ENCODE measurements around the gene JAG1. TPM values are rescaled to one million over a fixed set of nuclear protein-coding genes. Genes with fewer than 3 reads are reported as not detected.

Gene JAG1
- polyA plus RNA-seq (9.0 and 10.2 TPM in 2 replicates), polyA minus RNA-seq (19.9 and 23.1 TPM in 2 replicates)

- Histone ChIP-seq H3K27me3 (ENCODE audit: insufficient read depth, low read depth, low read length) (peaks cover 38% of the 10 kb centered on the region), H3K9me2 (ENCODE audit: insufficient read depth, low read length) (no peaks in the 10 kb centered on the region), H4K20me1 (ENCODE audit: insufficient read depth) (no peaks in the 10 kb centered on the region), H3K79me2 (replicated peaks; ENCODE audit: insufficient read depth, low read length) (peaks cover 21% of the 10 kb centered on the region), H3K4me2 (ENCODE audit: low read length) (peak within 1 kb of the TSS; percentile 73), H3K4me3 (ENCODE audit: low read length) (peak within 1 kb of the TSS; percentile 86), H3F3A (ENCODE audit: insufficient read depth, low read length, poor library complexity, severe bottlenecking) (no peaks in the 10 kb centered on the region), H2AFZ (ENCODE audit: low read depth, low read length) (peak within 1 kb of the TSS; percentile 48), H3K9ac (ENCODE audit: low read length) (peak within 1 kb of the TSS; percentile 61), H3K27ac (ENCODE audit: low read length) (peak within 1 kb of the TSS; percentile 24), H3K9me3 (ENCODE audit: low read length) (no peaks in the 10 kb centered on the region), H3K36me3 (ENCODE audit: insufficient read depth, low read length) (no peaks in the 10 kb centered on the region)
- TF ChIP-seq POLR2AphosphoS5 (IDR thresholded peaks at IDR 0.05), result peak; percentile 57
- no peak for TF ChIP-seq TAF1 (IDR thresholded peaks at IDR 0.05; ENCODE audit: low read depth)
- peak; percentile 21 for TF ChIP-seq RAD21 (conservative IDR thresholded peaks at IDR 0.05)
- TF ChIP-seq EP300 (conservative IDR thresholded peaks at IDR 0.05; ENCODE audit: poor library complexity, severe bottlenecking), result no peak
Observed at GRCh38 chr20:10673842-10674683, at the start of gene JAG1. Gene JAG1 (minus strand): TSS chr20:10673999. CDS start chr20:10673530, 469 bp downstream.

GRCh38 chr20:10721976-10722375, 48.2 kb upstream of the JAG1 start:
- Histone ChIP-seq H3K4me3 (ENCODE audit: low read length) (no peak overlapping the region), H3K4me2 (ENCODE audit: low read length) (no peak overlapping the region), H4K20me1 (ENCODE audit: insufficient read depth) (no peaks in the 10 kb centered on the region), H3K27me3 (ENCODE audit: insufficient read depth, low read depth, low read length) (no peaks in the 10 kb centered on the region), H3K36me3 (ENCODE audit: insufficient read depth, low read length) (no peaks in the 10 kb centered on the region), H3F3A (ENCODE audit: insufficient read depth, low read length, poor library complexity, severe bottlenecking) (no peaks in the 10 kb centered on the region), H3K27ac (ENCODE audit: low read length) (no peak overlapping the region), H3K79me2 (replicated peaks; ENCODE audit: insufficient read depth, low read length) (no peaks in the 10 kb centered on the region), H2AFZ (ENCODE audit: low read depth, low read length) (no peak overlapping the region), H3K9me2 (ENCODE audit: insufficient read depth, low read length) (no peaks in the 10 kb centered on the region), H3K9ac (ENCODE audit: low read length) (no peak overlapping the region), H3K9me3 (ENCODE audit: low read length) (no peaks in the 10 kb centered on the region)
- TF ChIP-seq EP300 (conservative IDR thresholded peaks at IDR 0.05; ENCODE audit: poor library complexity, severe bottlenecking) (no peak), TAF1 (IDR thresholded peaks at IDR 0.05; ENCODE audit: low read depth) (no peak), POLR2AphosphoS5 (IDR thresholded peaks at IDR 0.05) (no peak), SMC3 (conservative IDR thresholded peaks at IDR 0.05; ENCODE audit: poor library complexity) (no peak), CTCF (IDR thresholded peaks at IDR 0.05; ENCODE audit: poor library complexity, severe bottlenecking) (no peak), MXI1 (conservative IDR thresholded peaks at IDR 0.05; ENCODE audit: poor library complexity, severe bottlenecking) (no peak), EZH2 (IDR thresholded peaks at IDR 0.05; ENCODE audit: borderline replicate concordance, insufficient read depth, low read length, poor library complexity, severe bottlenecking) (no peak), REST (IDR thresholded peaks at IDR 0.05; ENCODE audit: borderline replicate concordance) (no peak), RAD21 (conservative IDR thresholded peaks at IDR 0.05) (no peak)

Data from neural cell (in vitro differentiated cells).